GM19043 (cell line): ENCODE data around the gene RASGEF1C.

Source experiments
- ATAC-seq: cut with Tn5 transposase; IDR thresholded peaks from one replicate; pipeline ENCODE4 v1.9.1; 2021; ENCODE audit warnings: low read depth; ENCODE audit not compliant: unreplicated experiment

RASGEF1C gene

GRCh38 chr5:180070756-180071530, 138.1 kb downstream of the RASGEF1C start:
- no peak for ATAC-seq

GRCh38 chr5:180069589-180070247, 139.3 kb downstream of the RASGEF1C start:
- ATAC-seq, result no peak

DNA sequence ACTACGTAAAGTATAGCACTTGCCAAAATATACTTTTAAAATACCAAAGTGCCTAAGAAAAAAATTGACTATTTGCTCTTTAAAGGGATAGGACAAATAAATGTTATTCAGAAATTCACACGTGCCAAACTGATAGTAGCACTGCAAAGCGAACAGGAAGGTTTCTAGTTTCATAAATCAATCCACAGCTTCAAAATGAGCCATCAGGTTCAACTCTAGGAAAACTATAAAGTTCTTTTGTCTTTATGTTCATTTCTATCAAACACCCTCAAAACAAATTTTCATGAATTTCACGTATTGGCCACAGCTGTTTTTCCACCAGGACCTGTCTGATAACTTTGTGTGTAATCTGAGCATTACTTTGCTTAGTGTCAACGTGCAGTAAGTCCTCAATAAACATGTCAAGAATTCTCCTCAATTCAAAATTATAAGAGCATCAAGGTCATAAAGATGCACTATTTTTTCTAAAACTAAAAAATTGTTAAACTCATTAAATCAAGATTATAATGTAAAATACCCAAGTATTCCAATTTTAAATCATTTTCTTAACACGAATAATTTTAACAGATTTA, 140.4 kb downstream of the RASGEF1C start:
- ATAC-seq, result no peak

GRCh38 chr5:180067986-180068385, 141.0 kb downstream of the RASGEF1C start:
- no peak for ATAC-seq

DNA sequence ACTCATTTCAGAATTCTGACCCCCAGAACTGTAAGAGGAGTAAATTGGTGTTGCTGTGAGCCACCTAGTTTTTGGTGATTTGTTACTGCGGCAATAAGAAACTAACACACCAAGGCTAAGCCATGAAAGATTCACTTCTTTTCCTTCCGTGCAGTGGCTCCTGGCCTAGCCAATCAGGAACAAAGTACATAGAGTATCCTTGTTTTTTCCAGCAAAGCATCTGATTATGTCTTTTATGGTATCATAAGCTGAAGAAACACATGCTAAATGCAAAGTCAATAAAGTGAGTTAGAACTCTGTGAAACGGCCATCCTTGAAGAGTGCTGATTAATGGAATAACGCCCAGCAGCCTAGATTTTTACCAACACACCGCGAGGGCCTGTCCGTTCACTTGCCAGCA, 148.8 kb downstream of the RASGEF1C start:
- no peak for ATAC-seq

DNA sequence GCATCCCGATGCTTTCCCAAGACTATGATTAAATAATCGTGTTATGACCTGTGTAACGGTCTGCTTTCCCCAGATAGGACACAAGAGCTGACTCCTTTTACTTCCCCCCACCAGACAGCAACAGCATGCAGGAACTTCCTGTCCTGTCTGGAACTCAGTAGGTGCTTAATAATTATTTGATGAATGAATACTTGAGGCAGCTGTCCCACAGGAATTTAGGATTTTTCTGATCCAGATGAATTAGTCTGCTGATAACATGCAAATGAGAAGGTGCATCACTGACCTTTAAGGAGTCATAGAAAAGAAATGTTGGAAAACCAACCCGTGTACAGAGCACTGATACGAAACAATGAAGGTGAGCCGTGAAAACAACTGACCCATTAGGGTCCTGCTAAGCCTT, 149.7 kb downstream of the RASGEF1C start:
- ATAC-seq, result no peak

- no peak for ATAC-seq
Measured at GRCh38 chr5:180056153-180056552, 152.9 kb downstream of the RASGEF1C start.

GRCh38 chr5:180054226-180054625, 154.8 kb downstream of the RASGEF1C start:
- ATAC-seq, result no peak

GRCh38 chr5:180053061-180053602, 155.9 kb downstream of the RASGEF1C start:
- no peak for ATAC-seq

- no peak for ATAC-seq
Measured at GRCh38 chr5:180052211-180052818, 156.7 kb downstream of the RASGEF1C start.
